GM23338 (cell line): ENCODE results near the gene TMC3.

Experiments
- CREB1 ChIP-seq: fragments of 250-450 bp; sonication (Bioruptor Pico); IDR thresholded peaks from 2 replicates; pipeline ENCODE4 v1.5.0; 2020; ENCODE audit warnings: low read depth, mild to moderate bottlenecking, moderate library complexity
- CTCF ChIP-seq, 2 experiments: fragments of 200-600 bp in 1 of 2; sonication (generic) in 1 of 2; conservative IDR thresholded peaks; 2 replicates each; pipeline versions ENCODE4 v1.5.1 to v1.6.1; 2016 to 2017; ENCODE audit warnings: antibody characterized with exemption in 2 of 2, low read depth in 2 of 2, mild to moderate bottlenecking in 2 of 2, moderate library complexity in 1 of 2

- TF ChIP-seq CTCF (conservative IDR thresholded peaks at IDR 0.05; ENCODE audit: low read depth in 2 of 2) = no peak
- no peak for TF ChIP-seq CREB1
These were observed 837 bp downstream of the TMC3 start for GRCh38 chr15:81373176-81373575.
